Measurements from ENCODE around the gene LPAR1.

Gene LPAR1

DNA sequence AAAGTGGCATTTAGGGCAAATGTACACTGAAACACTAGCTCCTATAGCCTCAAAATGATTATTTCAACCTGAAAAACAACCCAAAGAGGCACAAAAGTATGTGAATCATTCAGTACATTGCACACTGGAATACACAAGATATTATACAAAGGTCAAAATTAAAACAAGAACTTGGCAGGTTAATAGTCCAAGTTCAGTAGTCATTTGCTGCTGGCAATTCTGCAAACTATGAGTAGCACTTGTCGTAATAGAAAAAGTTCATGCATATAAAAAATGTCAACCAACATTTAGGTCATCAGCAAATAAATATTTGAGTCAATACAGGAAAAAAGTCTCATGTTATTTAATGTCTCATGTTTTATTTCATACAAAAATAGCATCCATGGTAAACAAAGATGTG lies 98.7 kb downstream of the LPAR1 start:
- no peak overlapping the region for H4K91ac ChIP-seq (ENCODE audit: low read length)
- no peak for DNase-seq
- no peaks in the 10 kb centered on the region for H3K9me3 ChIP-seq (ENCODE audit: control insufficient read depth, low read length)
- H3K27me3 ChIP-seq (ENCODE audit: control insufficient read depth in 1 of 2, insufficient read depth in 1 of 2, low read length in 2 of 2): no peaks in the 10 kb centered on the region
- H2BK5ac ChIP-seq (ENCODE audit: low read depth, low read length, poor library complexity, severe bottlenecking): no peak overlapping the region
- no peaks in the 10 kb centered on the region for H3K4me1 ChIP-seq (ENCODE audit: control insufficient read depth, insufficient read depth, low read depth, low read length)
- peaks cover 11 to 64% of the 10 kb centered on the region in 2 experiments for H3K36me3 ChIP-seq (ENCODE audit: control insufficient read depth in 1 of 2, insufficient read depth in 2 of 2, low read depth in 1 of 2, low read length in 2 of 2)
- no peak overlapping the region for H2AFZ ChIP-seq (ENCODE audit: low read depth, low read length)
- H4K8ac ChIP-seq (ENCODE audit: low read length): no peak overlapping the region
- peak overlapping the region; percentile 26 for H3K9ac ChIP-seq (ENCODE audit: low read length)
- no CpG with 5 or more reads among the region's 1 CpG for WGBS
- H2BK120ac ChIP-seq (ENCODE audit: low read depth, low read length): no peak overlapping the region
- H2BK15ac ChIP-seq (ENCODE audit: low read depth, poor library complexity, severe bottlenecking): no peak overlapping the region
- peaks cover 24% of the 10 kb centered on the region for H3K79me1 ChIP-seq (replicated peaks; ENCODE audit: low read length, poor library complexity, severe bottlenecking)
- no peak overlapping the region for H2AK5ac ChIP-seq (ENCODE audit: low read length, severe bottlenecking)
- no peak overlapping the region for H3K4me2 ChIP-seq (ENCODE audit: low read length, poor library complexity, severe bottlenecking)
- no peak overlapping the region for H3K4ac ChIP-seq (ENCODE audit: low read depth in 1 of 2, low read length in 2 of 2)
- no peak overlapping the region for H3K14ac ChIP-seq (ENCODE audit: low read length in 2 of 2)
- no peak overlapping the region for H3K4me3 ChIP-seq (ENCODE audit: insufficient read depth in 1 of 2, low read depth in 1 of 2, low read length in 2 of 2)
- H3K27ac ChIP-seq (ENCODE audit: low read length, poor library complexity, severe bottlenecking): no peak overlapping the region
- H3K18ac ChIP-seq (ENCODE audit: low read depth in 1 of 2, low read length in 2 of 2): no peak overlapping the region
- no peak overlapping the region for H3K23ac ChIP-seq (ENCODE audit: low read length in 2 of 2)
- no peak overlapping the region for H2BK12ac ChIP-seq (ENCODE audit: low read length in 2 of 2)

DNA sequence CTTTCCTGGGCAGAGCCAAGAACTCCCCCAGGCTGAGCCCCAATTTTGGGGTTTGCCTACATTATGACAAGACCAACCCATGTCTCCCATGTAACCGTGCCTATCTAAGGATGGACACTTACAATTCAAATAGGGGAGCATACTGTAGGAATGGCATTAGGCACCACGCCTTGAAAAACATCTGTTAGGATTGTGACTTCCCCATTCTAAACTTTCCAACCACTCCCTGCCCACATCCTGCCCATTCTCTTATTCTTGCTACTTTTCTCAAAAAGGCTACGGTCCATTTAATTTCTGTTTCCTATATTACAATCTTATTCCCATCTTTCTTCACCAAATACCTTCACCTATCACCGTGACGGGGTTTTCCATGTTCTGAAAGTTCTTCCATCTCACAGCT lies 99.2 kb downstream of the LPAR1 start:
- Histone ChIP-seq H4K8ac (ENCODE audit: low read length) (no peak overlapping the region), H3K9ac (ENCODE audit: low read length) (peak overlapping the region; percentile 26), H3K4me2 (ENCODE audit: low read length, poor library complexity, severe bottlenecking) (no peak overlapping the region), H3K27me3 (ENCODE audit: control insufficient read depth in 1 of 2, insufficient read depth in 1 of 2, low read length in 2 of 2) (no peaks in the 10 kb centered on the region), H2BK12ac (ENCODE audit: low read length in 2 of 2) (peak overlapping the region in 1 of 2 experiments; percentile 11), H3K4me3 (ENCODE audit: insufficient read depth in 1 of 2, low read depth in 1 of 2, low read length in 2 of 2) (no peak overlapping the region), H3K4me1 (ENCODE audit: control insufficient read depth, insufficient read depth, low read depth, low read length) (no peaks in the 10 kb centered on the region), H3K23ac (ENCODE audit: low read length in 2 of 2) (no peak overlapping the region), H3K36me3 (ENCODE audit: control insufficient read depth in 1 of 2, insufficient read depth in 2 of 2, low read depth in 1 of 2, low read length in 2 of 2) (peaks cover 11 to 64% of the 10 kb centered on the region in 2 experiments), H3K14ac (ENCODE audit: low read length in 2 of 2) (no peak overlapping the region), H2BK15ac (ENCODE audit: low read depth, poor library complexity, severe bottlenecking) (no peak overlapping the region), H2BK120ac (ENCODE audit: low read depth, low read length) (no peak overlapping the region), H3K18ac (ENCODE audit: low read depth in 1 of 2, low read length in 2 of 2) (no peak overlapping the region), H3K4ac (ENCODE audit: low read depth in 1 of 2, low read length in 2 of 2) (no peak overlapping the region), H3K79me1 (replicated peaks; ENCODE audit: low read length, poor library complexity, severe bottlenecking) (peaks cover 25% of the 10 kb centered on the region), H2AFZ (ENCODE audit: low read depth, low read length) (no peak overlapping the region), H2BK5ac (ENCODE audit: low read depth, low read length, poor library complexity, severe bottlenecking) (no peak overlapping the region), H3K9me3 (ENCODE audit: control insufficient read depth, low read length) (no peaks in the 10 kb centered on the region), H2AK5ac (ENCODE audit: low read length, severe bottlenecking) (no peak overlapping the region), H4K91ac (ENCODE audit: low read length) (no peak overlapping the region), H3K27ac (ENCODE audit: low read length, poor library complexity, severe bottlenecking) (no peak overlapping the region)
- DNase-seq: no peak
- 93% methylated on average over 5 of the region's 5 CpGs for WGBS

DNA sequence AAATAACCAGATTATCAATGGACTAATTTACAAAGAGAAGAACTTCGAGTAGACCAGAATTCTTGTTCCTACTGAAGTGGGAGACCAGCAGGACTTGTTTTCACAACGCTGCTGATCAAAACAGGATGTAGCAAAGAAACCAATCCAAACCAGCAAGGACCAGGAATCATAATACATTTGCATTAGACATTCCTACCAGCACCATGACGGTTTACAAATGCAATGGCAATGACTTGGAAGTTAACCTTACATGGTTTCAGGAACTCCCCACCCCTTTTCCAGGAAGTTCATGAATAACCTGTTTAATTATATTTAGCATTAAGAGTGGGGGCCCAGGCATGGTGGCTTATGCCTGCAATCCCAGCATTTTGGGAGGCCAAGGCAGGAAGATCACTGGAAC lies 100.0 kb downstream of the LPAR1 start:
- Histone ChIP-seq H3K4me1 (ENCODE audit: control insufficient read depth, insufficient read depth, low read depth, low read length) (no peaks in the 10 kb centered on the region), H3K18ac (ENCODE audit: low read depth in 1 of 2, low read length in 2 of 2) (no peak overlapping the region), H2AK5ac (ENCODE audit: low read length, severe bottlenecking) (no peak overlapping the region), H2BK12ac (ENCODE audit: low read length in 2 of 2) (no peak overlapping the region), H2BK120ac (ENCODE audit: low read depth, low read length) (no peak overlapping the region), H3K9ac (ENCODE audit: low read length) (no peak overlapping the region), H3K14ac (ENCODE audit: low read length in 2 of 2) (no peak overlapping the region), H3K27me3 (ENCODE audit: control insufficient read depth in 1 of 2, insufficient read depth in 1 of 2, low read length in 2 of 2) (no peaks in the 10 kb centered on the region), H3K4me2 (ENCODE audit: low read length, poor library complexity, severe bottlenecking) (no peak overlapping the region), H3K36me3 (ENCODE audit: control insufficient read depth in 1 of 2, insufficient read depth in 2 of 2, low read depth in 1 of 2, low read length in 2 of 2) (peaks cover 14 to 64% of the 10 kb centered on the region in 2 experiments), H4K91ac (ENCODE audit: low read length) (no peak overlapping the region), H3K23ac (ENCODE audit: low read length in 2 of 2) (no peak overlapping the region), H2BK5ac (ENCODE audit: low read depth, low read length, poor library complexity, severe bottlenecking) (no peak overlapping the region), H3K4ac (ENCODE audit: low read depth in 1 of 2, low read length in 2 of 2) (no peak overlapping the region), H3K9me3 (ENCODE audit: control insufficient read depth, low read length) (no peaks in the 10 kb centered on the region), H3K79me1 (replicated peaks; ENCODE audit: low read length, poor library complexity, severe bottlenecking) (peaks cover 26% of the 10 kb centered on the region), H3K4me3 (ENCODE audit: insufficient read depth in 1 of 2, low read depth in 1 of 2, low read length in 2 of 2) (no peak overlapping the region), H2BK15ac (ENCODE audit: low read depth, poor library complexity, severe bottlenecking) (no peak overlapping the region), H3K27ac (ENCODE audit: low read length, poor library complexity, severe bottlenecking) (no peak overlapping the region), H4K8ac (ENCODE audit: low read length) (no peak overlapping the region), H2AFZ (ENCODE audit: low read depth, low read length) (no peak overlapping the region)
- no peak for DNase-seq
- 85% methylated on average over 3 of the region's 3 CpGs for WGBS

DNA sequence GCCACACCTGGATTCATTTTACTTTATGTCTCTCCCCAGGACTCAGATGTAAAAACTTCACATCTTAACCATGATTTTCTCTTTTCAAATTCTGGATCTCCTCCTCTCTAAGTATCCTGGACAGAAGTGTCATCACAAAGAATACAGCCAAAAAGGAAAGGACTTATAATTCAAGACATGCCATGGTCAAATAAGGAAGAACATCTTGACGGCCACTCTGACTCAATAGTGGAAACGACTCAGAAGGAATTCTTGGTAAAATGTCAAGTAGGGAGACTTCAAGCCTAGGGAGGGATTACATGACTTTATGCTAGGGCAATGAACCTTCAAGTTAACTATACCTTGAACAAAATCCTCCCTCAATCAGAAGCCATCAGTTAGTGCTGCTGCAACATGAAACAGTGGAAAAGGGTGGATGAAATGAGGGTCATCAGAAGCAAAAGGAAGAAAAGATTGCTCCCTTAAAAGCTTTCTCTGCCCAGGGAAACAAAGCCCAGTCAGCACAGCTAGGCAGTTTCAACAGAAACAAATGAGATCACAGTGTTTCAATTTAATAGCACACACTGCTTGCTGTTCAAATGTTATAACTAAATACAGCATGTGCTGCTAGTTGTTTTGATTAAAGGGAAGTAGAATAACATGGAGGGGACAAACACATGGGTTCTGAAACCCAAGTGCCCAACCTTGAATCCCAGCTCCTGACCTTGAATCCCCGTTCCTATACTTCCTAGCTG lies 101.4 kb downstream of the LPAR1 start:
- Histone ChIP-seq H3K9ac (ENCODE audit: low read length) (peak overlapping the region; percentile 78), H3K27me3 (ENCODE audit: control insufficient read depth in 1 of 2, insufficient read depth in 1 of 2, low read length in 2 of 2) (no peaks in the 10 kb centered on the region), H3K9me3 (ENCODE audit: control insufficient read depth, low read length) (no peaks in the 10 kb centered on the region), H3K4me2 (ENCODE audit: low read length, poor library complexity, severe bottlenecking) (no peak overlapping the region), H3K4me1 (ENCODE audit: control insufficient read depth, insufficient read depth, low read depth, low read length) (no peaks in the 10 kb centered on the region), H2BK5ac (ENCODE audit: low read depth, low read length, poor library complexity, severe bottlenecking) (no peak overlapping the region), H3K14ac (ENCODE audit: low read length in 2 of 2) (no peak overlapping the region), H4K91ac (ENCODE audit: low read length) (no peak overlapping the region), H3K36me3 (ENCODE audit: control insufficient read depth in 1 of 2, insufficient read depth in 2 of 2, low read depth in 1 of 2, low read length in 2 of 2) (peaks cover 18 to 68% of the 10 kb centered on the region in 2 experiments), H3K4ac (ENCODE audit: low read depth in 1 of 2, low read length in 2 of 2) (no peak overlapping the region), H4K8ac (ENCODE audit: low read length) (no peak overlapping the region), H3K27ac (ENCODE audit: low read length, poor library complexity, severe bottlenecking) (no peak overlapping the region), H2BK120ac (ENCODE audit: low read depth, low read length) (no peak overlapping the region), H3K4me3 (ENCODE audit: insufficient read depth in 1 of 2, low read depth in 1 of 2, low read length in 2 of 2) (peak overlapping the region in 1 of 2 experiments; percentile 48), H2AK5ac (ENCODE audit: low read length, severe bottlenecking) (no peak overlapping the region), H3K23ac (ENCODE audit: low read length in 2 of 2) (no peak overlapping the region), H3K79me1 (replicated peaks; ENCODE audit: low read length, poor library complexity, severe bottlenecking) (peaks cover 33% of the 10 kb centered on the region), H2AFZ (ENCODE audit: low read depth, low read length) (no peak overlapping the region), H2BK15ac (ENCODE audit: low read depth, poor library complexity, severe bottlenecking) (no peak overlapping the region), H3K18ac (ENCODE audit: low read depth in 1 of 2, low read length in 2 of 2) (peak overlapping the region in 1 of 2 experiments; percentile 60), H2BK12ac (ENCODE audit: low read length in 2 of 2) (peak overlapping the region in 1 of 2 experiments; percentile 46)
- peak; percentile 75 for DNase-seq
- WGBS: no CpG with 5 or more reads among the region's 3 CpGs

Data from mesenchymal stem cell (in vitro differentiated cells and primary cell).